ENCODE results near the gene CCZ1. TPM values are rescaled to one million over a fixed set of nuclear protein-coding genes. Genes with fewer than 3 reads are reported as not detected.
A peak's percentile ranks its signal among the peaks of the same experiment; 100 is the strongest.
"Not testable (repeated sequence)": the region's sequence is repeated elsewhere in the genome, so short reads cannot be mapped to it uniquely, and the experiment has no call there.

The CCZ1 gene
- total RNA-seq, 1 experiment from 2014 or later = 81.7 TPM

GRCh38 chr7:5861281-5861680 is 37.3 kb upstream of the CCZ1 start:
- POLR2A ChIA-PET (ENCODE audit: unreplicated experiment); H4K20me1 ChIP-seq (ENCODE audit: insufficient read depth); H3K36me3 ChIP-seq (ENCODE audit: low read depth); H3K4me2 ChIP-seq; H3K79me2 ChIP-seq (ENCODE audit: low read depth); H3K9me2 ChIP-seq (ENCODE audit: insufficient read depth); BruUV-seq (replicated peaks); intact Hi-C loops (cut with micrococcal nuclease; ENCODE audit: unreplicated experiment); DNase-seq; H3K4me1 ChIP-seq (replicated peaks; ENCODE audit: insufficient read depth); H3K9me3 ChIP-seq (ENCODE audit: insufficient read depth, low read depth); CTCF ChIA-PET; H3K4me3 ChIP-seq; H3F3A ChIP-seq (ENCODE audit: insufficient read depth, low read depth); H3K27ac ChIP-seq; H2AFZ ChIP-seq: not testable (repeated sequence)
- peaks cover 20% of the 10 kb centered on the region for H3K27me3 ChIP-seq (ENCODE audit: insufficient read depth, low read depth)

GRCh38 chr7:5862753-5863366 is 35.7 kb upstream of the CCZ1 start:
- CTCF ChIA-PET = interaction anchor here (0.6 kb wide), 2 partner anchors 244 to 474 kb away, joined by 3 to 6 read pairs; no protein-coding TSS in a partner anchor
- H2AFZ ChIP-seq; H3K9me2 ChIP-seq (ENCODE audit: insufficient read depth); H3K9me3 ChIP-seq (ENCODE audit: insufficient read depth, low read depth); intact Hi-C loops (cut with micrococcal nuclease; ENCODE audit: unreplicated experiment); H4K20me1 ChIP-seq (ENCODE audit: insufficient read depth); H3K27ac ChIP-seq; H3K4me2 ChIP-seq; H3K4me3 ChIP-seq; BruUV-seq (replicated peaks); H3K36me3 ChIP-seq (ENCODE audit: low read depth); DNase-seq; H3K79me2 ChIP-seq (ENCODE audit: low read depth); H3F3A ChIP-seq (ENCODE audit: insufficient read depth, low read depth); H3K4me1 ChIP-seq (replicated peaks; ENCODE audit: insufficient read depth); POLR2A ChIA-PET (ENCODE audit: unreplicated experiment): not testable (repeated sequence)
- H3K27me3 ChIP-seq (ENCODE audit: insufficient read depth, low read depth) = peaks cover 20% of the 10 kb centered on the region

- POLR2A ChIA-PET (ENCODE audit: unreplicated experiment); DNase-seq; H3K9me3 ChIP-seq (ENCODE audit: insufficient read depth, low read depth); H3F3A ChIP-seq (ENCODE audit: insufficient read depth, low read depth); BruUV-seq (replicated peaks); H3K4me1 ChIP-seq (replicated peaks; ENCODE audit: insufficient read depth); H3K4me2 ChIP-seq; intact Hi-C loops (cut with micrococcal nuclease; ENCODE audit: unreplicated experiment); H3K36me3 ChIP-seq (ENCODE audit: low read depth); H3K4me3 ChIP-seq; H4K20me1 ChIP-seq (ENCODE audit: insufficient read depth); H3K79me2 ChIP-seq (ENCODE audit: low read depth); H3K9me2 ChIP-seq (ENCODE audit: insufficient read depth); H3K27ac ChIP-seq; H2AFZ ChIP-seq: not testable (repeated sequence)
- CTCF ChIA-PET = interaction anchor here (0.5 to 0.6 kb wide), 2 partner anchors 151 to 167 kb away, joined by 4 to 5 read pairs; no protein-coding TSS in a partner anchor
- peaks cover 20% of the 10 kb centered on the region for H3K27me3 ChIP-seq (ENCODE audit: insufficient read depth, low read depth)
Measured at GRCh38 chr7:5865279-5865931, 33.1 kb upstream of the CCZ1 start.

- Histone ChIP-seq H3K36me3 (ENCODE audit: low read depth) (no peaks in the 10 kb centered on the region), H3K4me3 (no peak overlapping the region), H4K20me1 (ENCODE audit: insufficient read depth) (no peaks in the 10 kb centered on the region), H3K79me2 (ENCODE audit: low read depth) (no peaks in the 10 kb centered on the region), H3K9me2 (ENCODE audit: insufficient read depth) (no peaks in the 10 kb centered on the region), H3K4me2 (no peak overlapping the region), H3K27ac (no peak overlapping the region), H3K9me3 (ENCODE audit: insufficient read depth, low read depth) (no peaks in the 10 kb centered on the region), H3K27me3 (ENCODE audit: insufficient read depth, low read depth) (peaks cover 20% of the 10 kb centered on the region), H2AFZ (no peak overlapping the region), H3F3A (ENCODE audit: insufficient read depth, low read depth) (no peaks in the 10 kb centered on the region), H3K4me1 (replicated peaks; ENCODE audit: insufficient read depth) (no peaks in the 10 kb centered on the region)
- TF ChIP-seq CTCF (conservative IDR thresholded peaks at IDR 0.05) = no peak
- no peak for TF ChIP-seq EZH2 (IDR thresholded peaks at IDR 0.05; ENCODE audit: low read depth)
- CTCF ChIA-PET = no interaction called here
- POLR2A ChIA-PET (ENCODE audit: unreplicated experiment) = no interaction called here
- no TSS peak for BruUV-seq (replicated peaks)
- DNase-seq = no peak
- intact Hi-C loops (cut with micrococcal nuclease; ENCODE audit: unreplicated experiment) = no loop called here
Measured at GRCh38 chr7:5867060-5867459, 31.5 kb upstream of the CCZ1 start.

GRCh38 chr7:5868928-5869341 is 29.6 kb upstream of the CCZ1 start:
- H2AFZ ChIP-seq; H3K27ac ChIP-seq; H3F3A ChIP-seq (ENCODE audit: insufficient read depth, low read depth); H3K4me1 ChIP-seq (replicated peaks; ENCODE audit: insufficient read depth); BruUV-seq (replicated peaks); H4K20me1 ChIP-seq (ENCODE audit: insufficient read depth); H3K4me2 ChIP-seq; intact Hi-C loops (cut with micrococcal nuclease; ENCODE audit: unreplicated experiment); H3K36me3 ChIP-seq (ENCODE audit: low read depth); POLR2A ChIA-PET (ENCODE audit: unreplicated experiment); H3K9me3 ChIP-seq (ENCODE audit: insufficient read depth, low read depth); H3K79me2 ChIP-seq (ENCODE audit: low read depth); H3K4me3 ChIP-seq; H3K9me2 ChIP-seq (ENCODE audit: insufficient read depth); CTCF ChIA-PET: not testable (repeated sequence)
- DNase-seq = peak in 1 of 2 experiments; percentile 24
- H3K27me3 ChIP-seq (ENCODE audit: insufficient read depth, low read depth) = peaks cover 11% of the 10 kb centered on the region

All from PC-9 (cell line).